GM12865 (cell line): ENCODE measurements around the gene NUDT13.
"Not testable (repeated sequence)": the region's sequence is repeated elsewhere in the genome, so short reads cannot be mapped to it uniquely, and the experiment has no call there.

ENCODE experiments used
- DNase-seq: peaks from one replicate; pipeline ENCODE4 v3.0.0; 2010; ENCODE audit warnings: low read depth
- H3K4me3 ChIP-seq: 2 replicates; pipeline ENCODE4 v1.5.1; 2011; ENCODE audit warnings: mild to moderate bottlenecking, low read depth, low read length, control low read depth
- CTCF ChIP-seq: IDR thresholded peaks from 2 replicates; pipeline ENCODE4 v1.5.1; 2011; ENCODE audit warnings: low read length, control low read depth, low read depth, inconsistent platforms; ENCODE audit not compliant: insufficient read depth; ENCODE audit errors: missing control alignments

The NUDT13 gene

GRCh38 chr10:73097305-73097670 is 13.0 kb upstream of the NUDT13 start:
- peak overlapping the region; percentile 61 for H3K4me3 ChIP-seq
- no peak for TF ChIP-seq CTCF
- DNase-seq: no peak

- no peak overlapping the region for H3K4me3 ChIP-seq
- DNase-seq: no peak
- no peak for TF ChIP-seq CTCF
These were observed 11.1 kb upstream of the NUDT13 start for GRCh38 chr10:73099141-73099540.

DNA sequence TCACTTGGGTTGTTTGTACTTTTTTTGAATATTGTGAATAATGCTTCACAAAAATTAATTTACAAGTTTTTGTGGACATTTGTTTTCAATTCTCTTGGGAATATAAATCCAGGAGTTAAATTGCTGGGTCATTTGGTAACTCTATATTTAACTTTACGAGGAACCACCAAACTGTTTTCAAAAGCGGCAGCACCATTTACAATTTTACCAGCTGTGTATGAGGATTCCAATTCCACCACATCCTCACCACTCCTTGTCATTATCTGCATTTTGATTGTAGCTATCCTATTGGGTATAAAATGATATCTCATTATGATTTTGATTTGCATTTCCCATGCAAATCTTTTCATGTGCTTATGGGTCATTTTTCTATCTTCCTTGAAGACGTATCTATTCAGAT is 4.0 kb upstream of the NUDT13 start:
- no peak for TF ChIP-seq CTCF
- no peak for DNase-seq
- H3K4me3 ChIP-seq: no peak overlapping the region

- DNase-seq, H3K4me3 ChIP-seq: not testable (repeated sequence)
These were observed 1.0 kb upstream of the NUDT13 start for GRCh38 chr10:73109248-73109652.

DNA sequence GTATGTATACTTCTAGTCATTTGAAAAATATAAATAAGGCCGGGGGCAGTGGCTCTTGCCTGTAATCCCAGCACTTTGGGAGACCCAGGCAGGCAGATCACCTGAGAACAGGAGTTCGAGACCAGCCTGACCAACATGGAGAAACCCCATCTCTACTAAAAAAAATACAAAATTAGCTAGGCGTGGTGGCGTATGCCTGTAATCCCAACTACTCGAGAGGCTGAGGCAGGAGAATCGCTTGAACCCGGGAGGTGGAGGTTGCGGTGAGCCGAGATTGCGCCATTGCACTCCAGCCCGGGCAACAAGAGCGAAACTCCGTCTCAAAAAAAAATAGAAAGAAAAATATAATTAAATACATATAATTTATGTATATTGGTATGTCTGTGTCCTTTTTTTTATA is 1.8 kb downstream of the NUDT13 start:
- peak overlapping the region; percentile 62; the same call in 1 of the 2 replicates for H3K4me3 ChIP-seq

DNA sequence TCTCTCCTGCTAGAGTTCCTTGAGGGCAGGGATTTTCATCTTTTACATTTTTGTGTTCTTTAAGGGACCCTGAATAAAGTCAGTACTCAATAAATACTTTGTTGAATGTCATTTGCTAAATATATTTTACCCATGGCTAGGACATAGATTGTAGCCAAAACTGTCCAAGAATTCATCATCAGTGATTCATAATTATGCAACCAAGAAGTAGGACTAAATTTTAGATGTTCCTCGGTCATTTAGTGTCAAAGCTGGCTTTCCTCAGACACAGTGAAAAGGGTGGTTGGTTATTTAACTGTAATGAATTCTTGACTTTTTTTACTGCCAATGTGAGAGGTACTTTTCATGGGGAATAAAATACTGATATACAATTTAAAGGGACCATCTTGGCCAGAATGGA is 3.3 kb downstream of the NUDT13 start:
- TF ChIP-seq CTCF: no peak
- DNase-seq: no peak
- no peak overlapping the region for H3K4me3 ChIP-seq

More for the DNA sequence above, 1.8 kb downstream of the NUDT13 start:
- not testable (repeated sequence) for DNase-seq

- no peak for TF ChIP-seq CTCF
- H3K4me3 ChIP-seq: no peak overlapping the region
- DNase-seq: no peak
These were observed 5.8 kb downstream of the NUDT13 start for GRCh38 chr10:73116017-73116416.

DNA sequence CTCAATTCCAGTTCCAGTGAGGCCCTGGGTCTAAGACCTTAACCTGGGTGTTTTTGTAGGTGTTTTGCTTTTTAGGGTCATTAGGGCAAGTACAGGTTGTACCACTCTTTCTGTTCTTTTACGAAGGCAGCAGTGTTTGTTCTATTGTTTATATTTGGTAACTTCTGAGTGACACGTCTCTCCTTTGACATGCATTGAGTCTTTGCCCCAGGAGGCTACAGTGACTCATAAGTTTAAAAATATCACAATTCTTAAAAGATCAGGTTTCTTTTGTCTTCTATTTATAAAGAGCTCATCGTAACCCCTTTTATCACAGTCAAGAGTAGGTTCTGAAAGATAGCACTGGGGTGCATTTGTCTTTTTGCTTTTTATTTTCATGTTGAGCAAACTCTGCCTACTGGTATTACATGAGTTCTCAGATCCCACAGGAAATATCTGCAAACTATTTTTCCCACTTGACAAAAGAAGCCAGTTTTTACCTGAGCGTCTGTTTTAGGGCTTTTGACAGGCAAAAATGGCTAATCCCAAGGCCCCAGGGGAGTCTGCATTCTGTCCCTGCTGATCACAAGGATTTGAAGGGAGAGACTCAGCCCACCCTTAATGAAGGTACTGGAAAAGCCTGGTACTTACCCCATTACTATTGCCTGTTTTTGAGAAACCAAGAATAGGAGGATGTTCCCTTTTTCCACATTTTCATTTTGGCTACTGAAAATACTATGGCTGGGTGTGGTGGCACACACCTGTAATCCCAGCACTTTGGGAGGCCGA is 7.9 kb downstream of the NUDT13 start:
- DNase-seq: peak; percentile 81
- H3K4me3 ChIP-seq: peak overlapping the region; percentile 51
- TF ChIP-seq CTCF: no peak
